ENCODE data around the gene CAPN15. TPM values are rescaled to one million over a fixed set of nuclear protein-coding genes. Genes with fewer than 3 reads are reported as not detected.

Gene CAPN15
- polyA plus RNA-seq, 2 of the 4 experiments (the other 2 are of a cell fraction) = 11.4 to 33.3 TPM

- DNase-seq (ENCODE audit: low read depth in 1 of 2, low spot score in 1 of 2) (no peak), FAIRE-seq (no peak), ATAC-seq (no peak)
- Histone ChIP-seq H3K4me1 (peaks cover 5% of the 10 kb centered on the region; the same call in 1 of the 3 replicates), H3K4me2 (no peak overlapping the region), H3K27ac (no peak overlapping the region), H3K9me3 (no peaks in the 10 kb centered on the region), H3K4me3 (no peak overlapping the region)
- TF ChIP-seq CEBPB (IDR thresholded peaks at IDR 0.05) = no peak
- TF ChIP-seq HDAC2 (IDR thresholded peaks at IDR 0.05) = no peak
- TF ChIP-seq FOSB (CRISPR knock-in tag; IDR thresholded peaks at IDR 0.05) = no peak
- no peak for TF ChIP-seq CTCF (IDR thresholded peaks at IDR 0.05)
- TF ChIP-seq RARB (CRISPR knock-in tag; IDR thresholded peaks at IDR 0.05) = no peak
- no peak for TF ChIP-seq BCL3 (IDR thresholded peaks at IDR 0.05)
- no peak for TF ChIP-seq NFE2L2 (conservative IDR thresholded peaks at IDR 0.05; ENCODE audit: low read length)
- no peak for TF ChIP-seq PHF8 (IDR thresholded peaks at IDR 0.05; ENCODE audit: borderline replicate concordance, low read depth)
- TF ChIP-seq GATA3 (IDR thresholded peaks at IDR 0.05; ENCODE audit: borderline replicate concordance) = no peak
- no peak for TF ChIP-seq BHLHE40 (IDR thresholded peaks at IDR 0.05; ENCODE audit: low read depth, low read length)
- no peak for TF ChIP-seq NPAS2 (CRISPR knock-in tag; IDR thresholded peaks at IDR 0.05; ENCODE audit: borderline replicate concordance)
- WGBS (ENCODE audit: missing lambda C conversion rate) = 98% methylated on average over 16 of the region's 51 CpGs
- POLR2A ChIA-PET = no interaction called here
- CTCF ChIA-PET = interaction anchor here (0.8 to 1.6 kb wide), 5 partner anchors 9 to 117 kb away, joined by 3 read pairs; no protein-coding TSS in a partner anchor
These were observed 16.0 kb downstream of the CAPN15 start for GRCh38 chr16:543301-544164.

- Histone ChIP-seq H3K4me3 (no peak overlapping the region), H3K4me2 (no peak overlapping the region), H3K9me3 (no peaks in the 10 kb centered on the region), H3K27ac (no peak overlapping the region), H3K4me1 (peaks cover 4% of the 10 kb centered on the region; the same call in 1 of the 3 replicates)
- no peak for ATAC-seq
- WGBS (ENCODE audit: missing lambda C conversion rate) = 97% methylated on average over 39 of the region's 46 CpGs
- CTCF ChIA-PET = no interaction called here
- POLR2A ChIA-PET = no interaction called here
- no peak for DNase-seq (ENCODE audit: low read depth in 1 of 2, low spot score in 1 of 2)
- no peak for FAIRE-seq
- no peak for TF ChIP-seq KDM1A (IDR thresholded peaks at IDR 0.05; ENCODE audit: low read depth)
- TF ChIP-seq E2F6 (IDR thresholded peaks at IDR 0.05; ENCODE audit: borderline replicate concordance, low read depth) = no peak
- TF ChIP-seq TP53 (CRISPR knock-in tag; IDR thresholded peaks at IDR 0.05) = no peak
- no peak for TF ChIP-seq POLR2AphosphoS2 (conservative IDR thresholded peaks at IDR 0.05; ENCODE audit: low read length)
- TF ChIP-seq CHD2 (IDR thresholded peaks at IDR 0.05; ENCODE audit: low read length, partially characterized antibody) = no peak
- TF ChIP-seq HOXB13 (CRISPR knock-in tag; IDR thresholded peaks at IDR 0.05; ENCODE audit: low read depth) = no peak
- no peak for TF ChIP-seq EHF (CRISPR knock-in tag; IDR thresholded peaks at IDR 0.05)
- TF ChIP-seq PHF8 (IDR thresholded peaks at IDR 0.05; ENCODE audit: borderline replicate concordance, low read depth) = no peak
- no peak for TF ChIP-seq TFCP2L1 (CRISPR knock-in tag; IDR thresholded peaks at IDR 0.05)
- TF ChIP-seq JUN (IDR thresholded peaks at IDR 0.05) = no peak
- TF ChIP-seq RNF2 (IDR thresholded peaks at IDR 0.05; ENCODE audit: borderline replicate concordance, low read depth) = no peak
- TF ChIP-seq MAX (IDR thresholded peaks at IDR 0.05) = no peak
- no peak for TF ChIP-seq MYC (IDR thresholded peaks at IDR 0.05; ENCODE audit: borderline replicate concordance, low read length)
- TF ChIP-seq HOXB5 (CRISPR knock-in tag; IDR thresholded peaks at IDR 0.05) = no peak
- no peak for TF ChIP-seq RFX5 (IDR thresholded peaks at IDR 0.05)
These were observed 17.0 kb downstream of the CAPN15 start for GRCh38 chr16:544517-544916.
